Body of pancreas (tissue), 4 donors: ENCODE results near the gene ACP2.

Experiments
- CTCF ChIP-seq, 7 experiments: fragments of 450-650 bp in 4 of 7; fragments of 200-600 bp in 3 of 7; sonication (generic) in 3 of 7; IDR thresholded peaks; one replicate each; pipeline ENCODE4 v1.5.1; 2016 to 2019; ENCODE audit warnings: antibody characterized with exemption in 7 of 7
- POLR2A ChIP-seq, 3 donors: fragments of 450-650 bp; IDR thresholded peaks; one replicate each; pipeline ENCODE4 v1.6.1; 2016; ENCODE audit warnings: antibody characterized with exemption in 3 of 3, mild to moderate bottlenecking in 2 of 3

- TF ChIP-seq CTCF (IDR thresholded peaks at IDR 0.05) (no peak), POLR2A (IDR thresholded peaks at IDR 0.05) (no peak)
Observed at GRCh38 chr11:47257177-47257516, 8.5 kb upstream of the ACP2 start.
